T47D (cell line): ENCODE data around the gene MYO1A.

Experiments
- DNase-seq, 2 experiments: peaks; one replicate each; pipeline versions ENCODE4 v3.0.0 to v3.0.0-alpha.2; 2011 to 2012; ENCODE audit warnings: low read depth in 1 of 2, low spot score in 1 of 2
- JUND ChIP-seq: IDR thresholded peaks from 2 replicates; pipeline ENCODE4 v1.6.1; 2012; ENCODE audit warnings: low read depth
- in situ Hi-C: cut with HindIII; loops from 2 replicates; pipeline ENCODE4 v1.10.0; 2016; ENCODE audit warnings: low sequenced_read_pairs, low pct_unique_long_range_greater_than_20kb

Gene MYO1A

GRCh38 chr12:57091638-57092528 lies 42.0 kb upstream of the MYO1A start:
- in situ Hi-C loops, result no loop called here
- no peak for DNase-seq
- TF ChIP-seq JUND, result no peak

GRCh38 chr12:57090924-57091637 lies 41.2 kb upstream of the MYO1A start:
- in situ Hi-C loops, result no loop called here
- TF ChIP-seq JUND, result no peak
- DNase-seq, result no peak

GRCh38 chr12:57090490-57090889 lies 40.6 kb upstream of the MYO1A start:
- DNase-seq, result no peak
- TF ChIP-seq JUND, result no peak
- in situ Hi-C loops, result no loop called here

GRCh38 chr12:57089271-57090245 lies 39.6 kb upstream of the MYO1A start:
- DNase-seq, result peak; percentile 66 to 75
- in situ Hi-C loops, result no loop called here
- TF ChIP-seq JUND, result no peak

- in situ Hi-C loops, result no loop called here
- DNase-seq, result peak; percentile 86 to 99
- no peak for TF ChIP-seq JUND
Observed at GRCh38 chr12:57088354-57089270, 38.7 kb upstream of the MYO1A start, which contains the start of gene NAB2. TSS of gene NAB2 (plus strand) at chr12:57089114. CDS start at chr12:57089272, 158 bp downstream.

- DNase-seq, result peak; percentile 75 to 97
- in situ Hi-C loops, result no loop called here
- TF ChIP-seq JUND, result no peak
Observed at GRCh38 chr12:57087691-57088353, 37.9 kb upstream of the MYO1A start.

GRCh38 chr12:57087010-57087690 lies 37.2 kb upstream of the MYO1A start:
- no peak for TF ChIP-seq JUND
- in situ Hi-C loops, result no loop called here
- peak; percentile 67 to 96 for DNase-seq

- no peak for TF ChIP-seq JUND
- in situ Hi-C loops, result no loop called here
- peak in 1 of 2 experiments; percentile 75 for DNase-seq
Observed at GRCh38 chr12:57086493-57087009, 36.6 kb upstream of the MYO1A start.

- no peak for TF ChIP-seq JUND
- DNase-seq, result no peak
- in situ Hi-C loops, result no loop called here
Observed at GRCh38 chr12:57085999-57086492, 36.1 kb upstream of the MYO1A start.

- no peak for DNase-seq
- no peak for TF ChIP-seq JUND
- in situ Hi-C loops, result no loop called here
Observed at GRCh38 chr12:57080855-57081254, 30.9 kb upstream of the MYO1A start.
